SU-DHL-6 (cell line): ENCODE results near the gene TIMM44.

Source experiments
- CTCF ChIP-seq: fragments of 200-600 bp; sonication (generic); IDR thresholded peaks from one replicate; pipeline ENCODE4 v1.5.1; 2017; ENCODE audit warnings: antibody characterized with exemption, mild to moderate bottlenecking, low read length, moderate library complexity; ENCODE audit not compliant: insufficient read depth, poor library complexity, severe bottlenecking
- EZH2phosphoT487 ChIP-seq: fragments of 200-600 bp; sonication (generic), shearing (Covaris generic); conservative IDR thresholded peaks from 2 replicates; pipeline ENCODE4 v1.6.1; 2018; ENCODE audit warnings: mild to moderate bottlenecking, antibody characterized with exemption, low read length, moderate library complexity, mixed read lengths

GRCh38 chr19:7926021-7926726, 17.3 kb downstream of the TIMM44 start, which contains the start of gene CTXN1:
- TF ChIP-seq CTCF = no peak
- TF ChIP-seq EZH2phosphoT487 = no peak
